ENCODE measurements around the gene ELOVL7.
"Not testable (repeated sequence)": the region's sequence is repeated elsewhere in the genome, so short reads cannot be mapped to it uniquely, and the experiment has no call there.

ELOVL7 gene

DNA sequence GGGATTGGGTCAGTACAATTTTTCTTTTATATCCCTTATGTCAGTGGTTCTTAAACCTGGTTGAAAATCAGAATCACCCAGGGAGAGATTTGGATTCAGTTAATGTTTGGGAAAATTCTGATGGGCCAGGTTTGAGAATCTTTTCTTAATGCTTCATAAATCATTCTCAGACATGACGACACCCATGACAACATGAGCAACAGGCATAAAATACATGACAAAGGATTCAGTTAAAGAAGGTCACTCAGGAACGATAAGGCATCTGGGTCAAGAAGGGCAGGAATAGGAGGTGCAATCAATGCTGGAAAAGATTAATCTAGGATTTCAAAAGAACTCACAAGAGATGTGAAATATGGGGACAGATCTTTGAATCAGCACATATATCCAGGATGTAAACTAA is 41.8 kb downstream of the ELOVL7 start:
- no peak for DNase-seq (ENCODE audit: low read depth)
- TF ChIP-seq, protein P1, sequence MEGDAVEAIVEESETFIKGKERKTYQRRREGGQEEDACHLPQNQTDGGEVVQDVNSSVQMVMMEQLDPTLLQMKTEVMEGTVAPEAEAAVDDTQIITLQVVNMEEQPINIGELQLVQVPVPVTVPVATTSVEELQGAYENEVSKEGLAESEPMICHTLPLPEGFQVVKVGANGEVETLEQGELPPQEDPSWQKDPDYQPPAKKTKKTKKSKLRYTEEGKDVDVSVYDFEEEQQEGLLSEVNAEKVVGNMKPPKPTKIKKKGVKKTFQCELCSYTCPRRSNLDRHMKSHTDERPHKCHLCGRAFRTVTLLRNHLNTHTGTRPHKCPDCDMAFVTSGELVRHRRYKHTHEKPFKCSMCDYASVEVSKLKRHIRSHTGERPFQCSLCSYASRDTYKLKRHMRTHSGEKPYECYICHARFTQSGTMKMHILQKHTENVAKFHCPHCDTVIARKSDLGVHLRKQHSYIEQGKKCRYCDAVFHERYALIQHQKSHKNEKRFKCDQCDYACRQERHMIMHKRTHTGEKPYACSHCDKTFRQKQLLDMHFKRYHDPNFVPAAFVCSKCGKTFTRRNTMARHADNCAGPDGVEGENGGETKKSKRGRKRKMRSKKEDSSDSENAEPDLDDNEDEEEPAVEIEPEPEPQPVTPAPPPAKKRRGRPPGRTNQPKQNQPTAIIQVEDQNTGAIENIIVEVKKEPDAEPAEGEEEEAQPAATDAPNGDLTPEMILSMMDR (conservative IDR thresholded peaks at IDR 0.05; ENCODE audit: low read depth, low read length), result no peak
- H3K4me3 ChIP-seq (ENCODE audit: low read depth, low read length), result no peak overlapping the region

DNA sequence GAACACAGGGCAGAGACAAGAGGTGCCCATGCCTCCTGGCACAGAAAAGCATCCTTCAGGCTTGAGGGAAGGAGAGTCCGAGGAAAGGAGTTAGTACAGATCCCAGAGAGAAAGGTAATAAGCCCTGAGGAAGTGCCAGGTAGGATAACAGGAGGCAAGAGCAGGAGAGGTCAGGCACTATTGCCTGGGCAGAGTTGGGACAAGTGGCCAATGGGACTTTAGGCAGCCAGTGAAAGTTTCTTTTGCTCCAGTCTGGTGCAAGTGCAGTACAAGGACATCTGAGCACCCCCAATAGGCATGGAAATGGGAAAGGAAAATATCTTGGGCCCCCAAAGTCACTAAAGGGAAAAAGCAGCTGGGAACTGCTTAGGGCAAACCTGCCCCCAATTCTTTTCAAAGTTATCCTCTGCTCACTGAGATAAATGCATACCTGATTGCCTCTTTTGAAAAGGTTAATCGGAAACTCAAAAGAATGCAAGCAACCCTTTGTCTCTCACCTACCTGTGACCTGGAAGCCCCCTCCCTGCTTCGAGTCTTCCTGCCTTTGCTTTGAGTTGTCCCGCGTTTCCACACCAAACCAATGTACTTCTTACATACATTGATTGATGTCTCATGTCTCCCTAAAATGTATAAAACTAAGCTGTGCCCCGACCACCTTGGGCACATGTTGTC is 46.5 kb downstream of the ELOVL7 start:
- DNase-seq (ENCODE audit: low read depth), result no peak
- no peak overlapping the region for H3K4me3 ChIP-seq (ENCODE audit: low read depth, low read length)
- TF ChIP-seq, protein P1 (conservative IDR thresholded peaks at IDR 0.05; ENCODE audit: low read depth, low read length), result no peak

DNA sequence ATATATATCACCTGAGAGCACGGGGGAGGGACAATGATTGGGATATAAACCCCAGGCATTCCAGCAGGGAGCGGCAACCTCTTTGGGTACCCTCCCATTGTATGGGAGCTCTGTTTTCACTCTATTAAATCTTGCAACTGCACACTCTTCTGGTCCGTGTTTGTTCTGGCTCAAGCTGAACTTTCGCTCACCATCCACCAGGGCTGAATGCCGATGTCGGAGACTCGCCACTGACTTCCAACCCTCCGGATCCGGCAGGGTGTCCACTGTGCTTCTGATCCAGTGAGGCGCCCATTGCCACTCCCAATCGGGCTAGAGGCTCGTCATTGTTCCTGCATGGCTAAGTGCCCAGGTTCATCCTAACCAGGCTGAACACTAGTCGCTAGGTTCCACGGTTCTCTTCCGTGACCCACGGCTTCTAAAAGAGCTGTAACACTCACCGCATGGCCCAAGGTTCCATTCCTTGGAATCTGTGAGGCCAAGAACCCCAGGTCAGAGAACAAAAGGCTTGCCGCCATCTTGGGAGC is 48.6 kb downstream of the ELOVL7 start:
- not testable (repeated sequence) for H3K4me3 ChIP-seq (ENCODE audit: low read depth, low read length); DNase-seq (ENCODE audit: low read depth)

DNA sequence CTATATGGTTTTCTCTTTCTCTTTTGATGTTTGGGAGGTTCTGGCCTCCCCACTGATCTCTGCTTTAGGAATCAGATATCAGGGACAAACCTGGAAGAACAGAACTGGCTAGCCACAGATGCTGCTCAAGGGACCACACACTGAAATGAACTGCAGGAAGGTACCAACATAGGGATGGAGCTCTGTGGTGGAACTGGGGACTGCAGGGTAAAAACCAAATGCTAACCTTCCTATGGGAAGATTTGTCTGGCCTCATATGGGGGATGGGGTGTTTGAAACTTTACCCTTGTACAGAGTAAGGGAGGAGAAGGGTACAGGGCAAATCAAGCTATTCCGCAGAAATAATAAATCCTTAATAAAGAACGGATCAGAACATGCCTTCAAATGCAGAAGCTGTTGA is 49.4 kb downstream of the ELOVL7 start:
- H3K4me3 ChIP-seq (ENCODE audit: low read depth, low read length), result no peak overlapping the region
- TF ChIP-seq, protein P1 (conservative IDR thresholded peaks at IDR 0.05; ENCODE audit: low read depth, low read length), result no peak
- no peak for DNase-seq (ENCODE audit: low read depth)

DNA sequence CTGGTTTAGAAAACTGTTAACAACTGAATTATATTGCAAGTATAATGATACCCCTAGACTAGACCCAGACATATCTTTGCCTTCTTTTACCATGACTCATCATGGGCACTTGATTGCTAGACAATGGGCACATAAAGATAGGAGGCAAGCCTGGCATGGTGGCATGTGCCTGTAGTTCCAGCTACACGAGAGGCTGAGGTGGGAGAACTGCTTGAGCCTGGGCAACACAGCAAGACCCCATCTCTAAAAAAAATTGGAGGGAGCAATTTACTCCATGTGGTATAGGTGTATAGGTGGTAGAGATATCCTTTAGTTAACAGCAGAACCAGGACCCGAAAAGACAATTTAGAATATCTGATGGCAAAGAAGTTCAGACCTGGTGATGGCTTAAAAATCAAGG is 51.6 kb downstream of the ELOVL7 start:
- DNase-seq (ENCODE audit: low read depth), result no peak
- TF ChIP-seq, protein P1 (conservative IDR thresholded peaks at IDR 0.05; ENCODE audit: low read depth, low read length), result no peak

GRCh38 chr5:60789551-60789950 is 54.5 kb downstream of the ELOVL7 start:
- TF ChIP-seq, protein P1 (conservative IDR thresholded peaks at IDR 0.05; ENCODE audit: low read depth, low read length), result no peak
- H3K4me3 ChIP-seq (ENCODE audit: low read depth, low read length), result no peak overlapping the region
- DNase-seq (ENCODE audit: low read depth), result no peak

More for the DNA sequence above, 51.6 kb downstream of the ELOVL7 start:
- H3K4me3 ChIP-seq (ENCODE audit: low read depth, low read length), result no peak overlapping the region

GRCh38 chr5:60788863-60789513 is 55.1 kb downstream of the ELOVL7 start:
- no peak overlapping the region for H3K4me3 ChIP-seq (ENCODE audit: low read depth, low read length)
- TF ChIP-seq, protein P1 (conservative IDR thresholded peaks at IDR 0.05; ENCODE audit: low read depth, low read length), result no peak
- no peak for DNase-seq (ENCODE audit: low read depth)
